M059J (cell line): ENCODE data around the gene FNDC3B. TPM values are rescaled to one million over a fixed set of nuclear protein-coding genes. Genes with fewer than 3 reads are reported as not detected.
"Not testable (repeated sequence)": the region's sequence is repeated elsewhere in the genome, so short reads cannot be mapped to it uniquely, and the experiment has no call there.

Experiments used
- DNase-seq: peaks from one replicate; pipeline ENCODE4 v3.0.0-alpha.2; 2012; ENCODE audit warnings: low read depth
- total RNA-seq: library from RNA; depleted of rRNA; stranded (reverse); fragments of >200 nt; shearing (Covaris generic); gene quantifications from 2 replicates; pipeline ENCODE4 v1.2.3, GENCODE V29; 2014

FNDC3B gene
- total RNA-seq, 1 experiment from 2014 or later = 79.0 TPM

DNA sequence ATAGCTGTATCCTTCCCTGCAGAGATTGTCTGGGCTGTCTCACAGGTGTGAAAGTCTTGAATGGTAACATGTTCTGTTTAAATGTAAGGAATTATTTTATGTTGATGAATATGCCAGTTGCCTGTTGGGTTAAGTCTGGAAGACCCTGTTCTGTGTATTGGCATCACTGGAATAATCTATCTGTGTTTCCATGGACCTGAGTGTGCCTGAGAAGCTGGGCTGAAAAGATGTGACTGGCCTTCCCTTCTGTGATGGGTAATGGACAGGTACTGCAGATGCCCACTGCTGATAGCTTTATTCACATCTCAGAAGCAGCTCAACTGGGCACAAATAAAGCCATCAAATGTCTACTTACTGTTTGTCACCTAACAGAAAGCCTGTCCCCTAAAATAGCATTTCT, 196.3 kb downstream of the FNDC3B start:
- DNase-seq = no peak

GRCh38 chr3:172236771-172237742, 197.7 kb downstream of the FNDC3B start:
- no peak for DNase-seq

DNA sequence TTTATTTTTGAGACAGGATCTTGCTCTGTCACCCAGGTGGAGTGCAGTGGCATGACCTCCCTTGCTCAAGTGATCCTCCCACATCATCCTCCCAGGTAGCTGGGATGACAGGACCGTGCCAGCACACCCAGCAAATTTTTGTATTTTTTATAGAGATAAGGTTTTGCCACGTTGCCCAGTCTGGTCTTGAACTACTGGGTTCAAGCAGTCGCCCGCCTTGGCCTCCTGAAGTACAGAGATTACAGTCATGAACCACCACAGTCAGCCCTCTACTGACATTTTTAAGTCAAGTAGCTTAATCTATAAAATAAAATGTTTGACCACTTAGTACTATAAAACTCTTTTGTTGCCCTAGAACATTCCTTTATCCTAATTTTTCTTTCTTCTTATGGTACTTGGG, 198.8 kb downstream of the FNDC3B start:
- DNase-seq = no peak

DNA sequence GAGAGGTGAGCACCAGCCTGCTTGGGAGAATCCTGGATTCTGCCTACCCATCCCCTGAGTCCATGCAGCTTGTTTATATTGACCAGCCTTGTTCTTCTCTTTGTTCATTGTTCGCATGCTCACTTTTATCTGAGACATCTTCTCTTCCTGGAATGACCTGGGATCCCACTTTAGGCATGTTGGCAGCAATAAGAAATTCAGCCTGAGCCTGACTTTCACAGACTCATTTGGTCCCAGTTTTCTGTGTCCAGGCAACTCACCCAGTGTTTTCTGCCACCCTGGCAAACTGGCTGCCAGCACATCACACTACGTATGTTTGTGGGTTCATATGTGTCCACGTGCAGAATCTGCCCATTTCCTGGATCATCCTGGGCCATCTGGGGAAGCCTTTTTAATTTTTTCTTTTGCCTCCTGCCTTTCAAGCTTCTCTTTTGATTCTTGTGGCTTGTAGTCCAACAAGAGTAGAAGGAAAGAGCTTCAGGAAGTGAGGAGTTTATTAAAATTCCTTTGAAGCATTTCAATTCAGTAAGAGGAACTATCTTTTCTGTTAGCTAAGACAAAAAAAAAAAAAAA, 199.9 kb downstream of the FNDC3B start:
- no peak for DNase-seq

GRCh38 chr3:172241405-172241804, 202.0 kb downstream of the FNDC3B start:
- DNase-seq = no peak

- not testable (repeated sequence) for DNase-seq
Measured at GRCh38 chr3:172242471-172242870, 203.1 kb downstream of the FNDC3B start.

DNA sequence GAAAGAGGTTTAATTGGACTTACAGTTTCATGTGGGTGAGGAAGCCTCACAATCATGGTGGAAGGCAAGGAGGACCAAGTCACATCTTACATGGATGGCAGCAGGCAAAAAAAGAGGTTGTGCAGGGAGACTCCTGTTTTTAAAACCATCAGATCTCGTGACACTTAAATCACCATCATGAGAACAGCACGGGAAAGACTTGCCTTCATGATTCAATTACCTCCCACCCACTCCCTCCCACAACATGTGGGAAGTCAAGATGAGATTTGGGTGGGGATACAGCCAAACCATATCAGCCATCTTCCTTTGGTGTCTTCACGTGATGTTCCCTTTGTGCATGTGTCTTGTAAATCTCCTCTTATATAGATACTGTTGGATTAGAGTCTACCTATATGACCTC, 204.0 kb downstream of the FNDC3B start:
- DNase-seq = not testable (repeated sequence)

- peak; percentile 98 for DNase-seq
Measured at GRCh38 chr3:172244011-172244410, 204.6 kb downstream of the FNDC3B start.

DNA sequence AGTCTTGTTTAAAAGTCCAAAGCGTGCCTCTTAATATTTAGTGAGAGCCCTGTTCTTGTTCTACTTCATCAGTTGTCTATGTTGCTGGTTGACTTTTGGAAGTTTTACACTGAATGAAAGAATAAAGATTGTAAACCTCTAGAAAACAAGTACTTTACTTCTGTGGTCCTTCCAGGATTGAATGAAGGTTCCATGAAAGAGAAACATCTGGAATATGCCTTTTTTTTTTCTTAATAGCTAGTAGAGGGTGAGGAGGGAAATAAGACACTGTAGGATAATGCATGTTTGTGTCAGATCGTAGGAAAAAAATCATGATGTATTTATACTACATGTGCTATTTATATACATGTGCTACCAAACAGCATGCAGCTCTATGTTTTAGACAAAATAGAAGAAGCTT, 205.9 kb downstream of the FNDC3B start:
- no peak for DNase-seq

DNA sequence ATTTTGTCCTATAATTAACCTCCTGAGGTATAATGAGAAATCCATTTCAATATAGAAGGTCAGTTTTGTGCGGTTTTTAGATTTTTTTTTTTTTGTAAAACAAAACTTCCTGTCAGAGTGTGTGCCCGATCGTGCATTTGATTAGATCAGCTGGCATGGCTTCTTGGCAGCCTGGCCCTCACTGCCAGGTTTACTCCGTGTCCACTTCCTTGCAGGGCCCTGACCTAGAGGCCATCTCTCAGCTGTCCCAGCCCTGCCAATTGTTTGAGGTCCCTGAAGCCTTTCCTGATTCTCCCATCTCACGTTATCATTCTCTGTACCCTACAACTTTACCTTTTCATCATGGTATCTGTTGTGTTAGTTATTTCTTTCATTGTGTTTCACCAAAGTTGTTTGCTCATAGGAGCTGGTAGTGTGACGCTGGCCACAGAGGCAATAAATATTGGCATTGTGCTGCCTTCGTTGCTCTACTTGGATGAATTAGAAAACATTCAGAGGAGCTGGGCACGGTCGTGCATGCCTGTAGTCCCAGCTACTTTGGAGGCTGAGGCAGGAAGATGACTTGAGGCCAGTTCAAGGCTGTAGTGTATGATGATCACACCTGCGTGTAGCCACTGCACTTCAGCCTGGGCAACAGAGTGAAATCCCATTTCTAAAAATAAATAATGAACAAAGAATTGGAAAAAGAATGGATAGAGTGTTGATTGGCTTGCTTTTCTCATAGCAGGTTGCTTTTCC, 206.9 kb downstream of the FNDC3B start:
- peak; percentile 83 for DNase-seq

GRCh38 chr3:172247525-172248274, 208.3 kb downstream of the FNDC3B start:
- no peak for DNase-seq

- peak; percentile 67 for DNase-seq
Measured at GRCh38 chr3:172249039-172249438, 209.7 kb downstream of the FNDC3B start.

GRCh38 chr3:172251211-172251610, 211.8 kb downstream of the FNDC3B start:
- no peak for DNase-seq

DNA sequence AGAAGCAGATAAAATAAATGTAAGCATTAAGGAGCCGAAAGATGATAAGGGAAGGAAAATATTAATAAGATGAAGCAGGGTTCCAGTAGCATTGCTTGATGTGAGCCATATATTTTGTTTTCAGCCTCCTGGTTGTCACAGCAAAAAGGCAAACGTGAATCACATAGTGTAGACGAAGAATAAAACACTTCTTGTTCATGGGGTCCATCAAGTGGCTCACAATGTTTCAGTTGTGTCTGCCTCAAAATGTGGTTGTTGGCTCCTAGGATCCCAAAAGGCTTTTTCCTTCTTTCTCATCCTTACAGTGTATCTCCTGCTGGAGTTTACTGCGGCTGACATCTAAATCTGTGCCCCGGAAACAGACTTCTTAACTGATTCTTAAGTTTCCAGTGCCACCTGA, 213.8 kb downstream of the FNDC3B start:
- DNase-seq = no peak

DNA sequence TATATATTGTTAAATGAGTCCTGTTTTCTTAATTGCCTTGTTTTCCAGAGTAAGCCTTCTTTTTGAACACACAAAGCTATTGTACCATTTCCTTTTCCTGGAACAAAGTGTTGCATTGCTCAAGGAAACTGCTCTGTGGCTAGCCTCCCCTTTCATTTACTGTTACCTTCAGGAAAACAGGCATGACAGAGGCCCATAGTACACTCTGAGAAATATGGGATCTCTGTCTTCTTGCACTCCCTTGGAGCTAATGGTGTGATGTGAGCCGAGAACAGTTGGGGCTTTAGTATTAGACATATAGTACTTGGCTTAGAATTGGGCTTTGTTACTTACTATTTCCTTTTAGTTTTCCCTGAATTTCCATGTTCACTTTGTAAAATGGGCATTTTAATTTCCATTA, 215.2 kb downstream of the FNDC3B start:
- DNase-seq = no peak

DNA sequence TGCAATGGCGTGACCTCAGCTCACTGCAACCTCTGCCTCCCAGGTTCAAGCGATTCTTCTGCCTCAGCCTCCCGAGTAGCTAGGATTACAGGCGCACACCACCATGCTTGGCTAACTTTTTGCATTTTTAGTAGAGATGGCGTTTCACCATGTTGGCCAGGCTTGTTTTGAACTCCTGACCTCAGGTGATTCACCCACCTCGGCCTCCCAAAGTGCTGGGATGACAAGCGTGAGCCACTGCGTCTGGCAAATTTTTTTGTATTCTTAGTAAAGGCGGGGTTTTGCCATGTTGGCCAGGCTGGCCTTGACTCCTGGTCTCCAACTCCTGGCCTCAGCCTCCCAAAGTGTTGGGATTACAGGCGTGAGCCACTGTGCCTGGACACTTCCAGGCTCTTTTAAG, 215.9 kb downstream of the FNDC3B start:
- peak; percentile 56 for DNase-seq

GRCh38 chr3:172256101-172256734, 216.8 kb downstream of the FNDC3B start:
- DNase-seq = no peak

GRCh38 chr3:172257648-172258400, 218.4 kb downstream of the FNDC3B start:
- no peak for DNase-seq

GRCh38 chr3:172258624-172259023, 219.2 kb downstream of the FNDC3B start:
- DNase-seq = no peak

- DNase-seq = no peak
Measured at GRCh38 chr3:172259111-172259541, 219.7 kb downstream of the FNDC3B start.
